Measurements from ENCODE around the gene RPLP2. TPM values are rescaled to one million over a fixed set of nuclear protein-coding genes. Genes with fewer than 3 reads are reported as not detected.

RPLP2 gene
- total and polyA plus RNA-seq, 4 experiments from 2014 or later = 1,822 to 5,155 (median 4,314) TPM

DNA sequence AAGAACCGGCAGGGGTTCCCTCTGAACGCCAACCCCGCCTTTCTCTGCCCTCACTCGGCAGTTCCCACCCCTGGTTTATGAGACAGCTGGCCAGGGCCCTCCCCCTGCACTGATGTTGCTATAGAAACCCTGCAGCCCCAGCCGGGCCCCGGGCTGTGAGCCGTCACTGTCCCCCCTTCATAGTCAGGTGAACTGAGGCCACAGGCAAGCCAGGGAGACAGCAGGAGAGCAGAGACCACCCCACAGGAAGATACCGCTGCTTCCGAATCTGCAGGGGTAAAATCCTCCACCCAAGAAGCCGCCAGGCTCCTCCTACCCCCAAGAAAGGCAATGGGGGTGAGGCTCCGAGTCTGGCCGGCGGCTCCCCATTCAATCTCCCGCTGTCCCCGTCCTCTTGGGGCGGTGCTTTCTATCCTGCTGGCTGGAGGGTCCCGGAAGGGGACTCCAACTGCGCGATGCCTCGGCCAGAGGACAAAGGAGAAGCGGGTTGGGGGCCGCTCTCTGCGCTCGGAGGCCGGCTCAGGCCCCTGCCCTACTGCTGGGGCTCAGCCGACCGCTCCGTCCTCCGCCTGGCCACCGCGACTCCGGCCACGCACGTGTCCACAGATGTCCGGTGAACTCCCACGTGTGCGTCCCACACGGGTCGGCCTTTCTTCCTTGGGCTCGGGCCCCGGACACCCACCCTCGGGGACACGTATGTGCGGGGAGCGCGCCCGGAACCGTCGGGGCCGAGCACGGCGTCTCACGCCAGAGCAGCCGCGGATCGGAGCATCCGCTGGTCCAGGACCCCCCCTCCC lies 12.3 kb upstream of the RPLP2 start:
- Histone ChIP-seq H3K36me3 (ENCODE audit: insufficient read depth, low read length) (peaks cover 12% of the 10 kb centered on the region), H3K9me3 (ENCODE audit: control insufficient read depth in 1 of 2, low read length in 2 of 2) (no peaks in the 10 kb centered on the region), H3K27ac (ENCODE audit: low read depth, low read length) (peak overlapping the region; percentile 86), H3K4me1 (ENCODE audit: insufficient read depth, low read length) (peaks cover 32% of the 10 kb centered on the region), H3K27me3 (ENCODE audit: insufficient read depth, low read length) (no peaks in the 10 kb centered on the region), H3K4me3 (ENCODE audit: low read length in 2 of 2) (peak overlapping the region; percentile 73 to 91)
- CTCF ChIA-PET (ENCODE audit: partially characterized antibody) = interaction anchor here (1.0 to 2.7 kb wide), 3 partner anchors 13 to 21 kb away, joined by 3 to 9 read pairs (median 4); partner anchors contain the start of gene PNPLA2
- no peaks in the 10 kb centered on the region for H3K27me3 Mint-ChIP-seq
- POLR2A ChIA-PET (ENCODE audit: partially characterized antibody) = interaction anchor here (1.0 to 5.1 kb wide), 13 partner anchors 8 to 291 kb away, joined by 3 to 30 read pairs (median 5); partner anchors contain the start of genes DEAF1, GATD1, PHRF1 and PIDD1
- peak overlapping the region; percentile 86 to 97 (median 91) for H3K4me3 Mint-ChIP-seq
- peak; percentile 71 to 93 (median 75) for DNase-seq
- intact Hi-C loops (cut with micrococcal nuclease) = loop anchor here (1.0 to 5.0 kb wide), 8 partner anchors 8 to 263 kb away; partner anchors contain the start of genes AP2A2, GATD1, HRAS and PIDD1
- peak overlapping the region; percentile 93 to 96 (median 94) for H3K27ac Mint-ChIP-seq
- peaks cover 0 to 1% (median 0%) of the 10 kb centered on the region in 8 donors for H3K9me3 Mint-ChIP-seq
- peaks cover 0 to 10% of the 10 kb centered on the region in 2 donors for H3K36me3 Mint-ChIP-seq
- peaks cover 5 to 19% (median 10%) of the 10 kb centered on the region in 4 donors for H3K4me1 Mint-ChIP-seq

DNA sequence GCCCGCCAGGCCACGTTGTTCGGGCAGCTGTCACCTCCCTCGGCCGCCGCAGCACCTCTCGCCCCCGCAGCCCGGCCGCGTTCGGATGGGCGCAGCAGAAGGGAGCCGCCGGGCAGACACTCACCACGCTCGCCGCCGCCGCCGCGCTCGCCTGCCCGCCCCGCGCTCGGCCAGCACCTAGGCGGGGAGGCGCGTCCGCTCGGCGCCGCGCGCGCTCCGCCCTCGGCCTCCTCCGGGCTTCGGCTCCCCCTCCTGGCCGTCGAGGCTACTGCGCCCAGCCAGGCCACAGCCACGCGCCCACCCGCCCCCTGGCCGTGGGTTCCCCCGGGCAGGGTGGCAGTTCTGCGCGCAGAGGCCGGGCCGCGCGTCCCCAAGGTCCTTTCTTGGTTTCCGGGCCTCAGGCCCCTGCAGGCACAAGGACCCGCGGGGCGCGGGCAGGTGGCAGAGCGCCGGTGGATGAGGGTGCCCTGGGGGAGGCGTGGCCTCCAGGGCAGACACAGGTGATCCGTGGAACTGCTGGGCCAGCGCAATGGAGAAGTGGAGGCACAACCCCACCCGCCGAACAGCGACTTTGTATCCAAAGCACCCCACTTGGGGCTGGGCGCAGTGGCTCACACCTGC lies 11.6 kb upstream of the RPLP2 start, which contains the start of gene SLC25A22:
TSS of gene SLC25A22 (minus strand) at position 189 of the 621 bp plus-strand sequence. CDS start 3,275 bp downstream, outside the sequence.
- intact Hi-C loops (cut with micrococcal nuclease) = loop anchor here (1.0 to 5.0 kb wide), 5 partner anchors 11 to 241 kb away; partner anchors contain the start of genes AP2A2, GATD1 and RPLP2
- DNase-seq = peak; percentile 80 to 90 (median 85)
- ChIA-PET POLR2A (ENCODE audit: partially characterized antibody) (interaction anchor here (1.3 to 5.1 kb wide), 8 partner anchors 7 to 232 kb away, joined by 3 to 30 read pairs (median 10); partner anchors contain the start of genes GATD1, PIDD1, PNPLA2 and RPLP2), CTCF (ENCODE audit: partially characterized antibody) (interaction anchor here (0.7 to 1.1 kb wide), 4 partner anchors 9 to 34 kb away, joined by 3 to 4 read pairs (median 3); partner anchors contain the start of gene PNPLA2)
- H3K36me3 ChIP-seq (ENCODE audit: insufficient read depth, low read length) = peaks cover 12% of the 10 kb centered on the region
- Mint-ChIP-seq H3K27ac (peak within 1 kb of the TSS; percentile 93 to 96 (median 94)), H3K4me1 (peaks cover 5 to 19% (median 10%) of the 10 kb centered on the region in 4 donors), H3K4me3 (peak within 1 kb of the TSS; percentile 86 to 97 (median 91)), H3K27me3 (no peaks in the 10 kb centered on the region), H3K9me3 (peaks cover 0 to 1% (median 0%) of the 10 kb centered on the region in 8 donors), H3K36me3 (peaks cover 0 to 10% of the 10 kb centered on the region in 2 donors)
- H3K27me3 ChIP-seq (ENCODE audit: insufficient read depth, low read length) = no peaks in the 10 kb centered on the region
- H3K4me3 ChIP-seq (ENCODE audit: low read length in 2 of 2) = peak within 1 kb of the TSS; percentile 73 to 91
- H3K27ac ChIP-seq (ENCODE audit: low read depth, low read length) = peak within 1 kb of the TSS; percentile 86
- no peaks in the 10 kb centered on the region for H3K9me3 ChIP-seq (ENCODE audit: control insufficient read depth in 1 of 2, low read length in 2 of 2)
- H3K4me1 ChIP-seq (ENCODE audit: insufficient read depth, low read length) = peaks cover 32% of the 10 kb centered on the region

DNA sequence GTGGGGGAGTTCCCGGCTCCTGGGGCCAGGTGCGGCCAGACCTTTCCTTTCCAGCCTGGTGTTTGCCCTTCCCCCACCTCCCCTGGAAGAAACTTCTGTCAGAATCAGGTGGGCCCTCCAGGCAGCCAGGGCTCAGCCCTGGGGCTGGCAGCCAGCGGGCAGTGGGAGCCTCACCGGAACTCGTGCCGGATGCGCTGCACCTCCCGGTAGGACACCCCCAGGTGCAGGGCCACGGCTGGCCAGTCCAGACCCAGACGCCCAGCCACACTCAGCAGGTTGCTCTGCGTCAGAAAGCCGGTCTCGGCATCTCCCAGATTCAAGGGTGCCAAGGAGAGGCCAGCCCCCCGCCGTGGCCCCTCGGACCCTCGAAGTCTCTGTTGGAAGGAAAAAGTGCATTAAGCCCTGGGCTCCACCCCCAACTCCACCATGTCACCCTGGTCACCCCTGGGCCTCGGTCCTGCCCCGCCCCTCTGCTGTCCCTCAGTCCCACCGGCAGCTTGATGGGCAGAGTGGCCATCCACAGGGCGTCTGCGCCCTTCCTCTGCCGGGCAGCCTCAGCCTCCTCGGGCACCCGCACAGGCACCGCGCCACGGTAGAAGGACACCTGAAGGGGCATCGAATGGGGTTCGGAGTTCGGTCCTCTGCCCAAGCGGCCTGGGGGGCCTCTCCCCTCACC lies 10.0 kb upstream of the RPLP2 start:
- H3K27me3 Mint-ChIP-seq = no peaks in the 10 kb centered on the region
- no peak for DNase-seq
- H3K27me3 ChIP-seq (ENCODE audit: insufficient read depth, low read length) = no peaks in the 10 kb centered on the region
- no peaks in the 10 kb centered on the region for H3K9me3 Mint-ChIP-seq
- H3K9me3 ChIP-seq (ENCODE audit: control insufficient read depth in 1 of 2, low read length in 2 of 2) = no peaks in the 10 kb centered on the region
- POLR2A ChIA-PET (ENCODE audit: partially characterized antibody) = interaction anchor here (1.3 to 5.1 kb wide), 3 partner anchors 9 to 74 kb away, joined by 5 to 30 read pairs (median 7); partner anchors contain the start of genes PNPLA2 and RPLP2
- H3K27ac Mint-ChIP-seq = no peak overlapping the region
- no peak overlapping the region for H3K4me3 ChIP-seq (ENCODE audit: low read length in 2 of 2)
- CTCF ChIA-PET (ENCODE audit: partially characterized antibody) = interaction anchor here (1.1 kb wide), 1 partner anchor 7 kb away, joined by 4 read pairs; no protein-coding TSS in a partner anchor
- peaks cover 0 to 8% of the 10 kb centered on the region in 2 donors for H3K36me3 Mint-ChIP-seq
- peaks cover 40% of the 10 kb centered on the region for H3K4me1 ChIP-seq (ENCODE audit: insufficient read depth, low read length)
- H3K4me1 Mint-ChIP-seq = peaks cover 5 to 24% (median 12%) of the 10 kb centered on the region in 4 donors
- intact Hi-C loops (cut with micrococcal nuclease) = loop anchor here (5.0 kb wide), 3 partner anchors 37 to 242 kb away; partner anchors contain the start of gene AP2A2
- H3K36me3 ChIP-seq (ENCODE audit: insufficient read depth, low read length) = peaks cover under 1% of the 10 kb centered on the region
- H3K4me3 Mint-ChIP-seq = peak overlapping the region in 1 of 8 donors; percentile 44
- no peak overlapping the region for H3K27ac ChIP-seq (ENCODE audit: low read depth, low read length)

DNA sequence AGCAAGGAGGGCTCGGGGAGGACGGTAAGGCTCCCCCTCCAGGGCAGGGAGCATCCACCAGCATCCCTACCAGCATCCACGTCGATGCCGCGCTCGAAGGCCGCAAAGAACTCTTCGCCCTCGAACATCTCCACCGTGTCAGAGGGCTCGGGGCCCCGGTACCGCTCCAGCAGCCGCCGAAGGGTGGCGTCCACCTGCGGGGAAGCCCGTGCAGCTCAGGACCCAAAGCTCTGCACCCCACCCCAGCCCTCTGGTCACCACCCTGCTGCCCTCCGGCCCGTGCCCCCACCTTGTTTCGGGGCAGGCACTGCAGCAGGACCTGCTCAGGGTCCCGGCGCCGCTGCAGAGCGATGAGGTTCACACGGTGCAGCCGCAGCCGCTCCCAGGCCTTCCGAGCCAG lies 9.3 kb upstream of the RPLP2 start:
- CTCF ChIA-PET (ENCODE audit: partially characterized antibody) = no interaction called here

DNA sequence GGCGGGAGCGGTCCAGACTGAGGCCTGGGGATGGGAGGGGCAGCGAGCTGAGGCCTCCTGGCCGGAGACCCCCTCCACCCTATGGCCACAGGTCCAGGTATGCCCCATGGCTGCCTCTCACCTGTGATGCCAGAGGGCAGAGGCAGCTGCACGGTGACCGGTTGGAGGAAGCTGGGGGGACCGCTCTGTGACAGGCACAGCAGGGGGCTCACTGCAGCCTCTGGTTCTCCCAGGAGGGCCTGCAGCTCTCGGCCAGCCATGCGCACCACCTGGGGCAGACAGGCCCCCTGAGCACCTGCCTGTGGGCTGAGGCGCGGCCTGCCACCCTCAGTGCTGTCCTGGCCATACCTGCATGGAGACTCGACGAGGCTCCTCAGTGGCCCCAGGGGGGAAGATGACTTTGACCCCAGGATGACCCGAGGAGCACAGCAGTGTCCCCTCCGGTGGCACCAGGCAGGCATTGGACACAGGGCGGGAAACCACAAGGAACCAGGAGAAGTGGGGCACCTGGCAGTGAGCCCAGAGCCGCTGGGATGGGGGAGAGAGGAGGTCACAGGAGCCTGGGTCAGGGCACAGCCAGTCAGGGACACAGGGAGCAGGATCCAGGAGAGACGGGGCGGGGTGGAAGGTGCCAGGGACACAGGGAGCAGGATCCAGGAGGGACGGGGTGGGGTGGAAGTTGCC lies 8.5 kb upstream of the RPLP2 start:
- Histone ChIP-seq H3K36me3 (ENCODE audit: insufficient read depth, low read length) (no peaks in the 10 kb centered on the region), H3K27me3 (ENCODE audit: insufficient read depth, low read length) (no peaks in the 10 kb centered on the region), H3K4me1 (ENCODE audit: insufficient read depth, low read length) (peaks cover 34% of the 10 kb centered on the region), H3K4me3 (ENCODE audit: low read length in 2 of 2) (no peak overlapping the region), H3K27ac (ENCODE audit: low read depth, low read length) (no peak overlapping the region), H3K9me3 (ENCODE audit: control insufficient read depth in 1 of 2, low read length in 2 of 2) (no peaks in the 10 kb centered on the region)
- peaks cover 0 to 4% of the 10 kb centered on the region in 2 donors for H3K36me3 Mint-ChIP-seq
- no peak overlapping the region for H3K4me3 Mint-ChIP-seq
- H3K27ac Mint-ChIP-seq = no peak overlapping the region
- H3K4me1 Mint-ChIP-seq = peaks cover 2 to 23% (median 9%) of the 10 kb centered on the region in 4 donors
- intact Hi-C loops (cut with micrococcal nuclease) = no loop called here
- POLR2A ChIA-PET (ENCODE audit: partially characterized antibody) = interaction anchor here (1.3 kb wide), 2 partner anchors 15 to 18 kb away, joined by 3 read pairs; no protein-coding TSS in a partner anchor
- H3K27me3 Mint-ChIP-seq = no peaks in the 10 kb centered on the region
- DNase-seq = no peak
- no peaks in the 10 kb centered on the region for H3K9me3 Mint-ChIP-seq
- CTCF ChIA-PET (ENCODE audit: partially characterized antibody) = no interaction called here

More for the DNA sequence above, 9.3 kb upstream of the RPLP2 start:
- Histone ChIP-seq H3K27ac (ENCODE audit: low read depth, low read length) (no peak overlapping the region), H3K4me3 (ENCODE audit: low read length in 2 of 2) (no peak overlapping the region), H3K36me3 (ENCODE audit: insufficient read depth, low read length) (no peaks in the 10 kb centered on the region), H3K27me3 (ENCODE audit: insufficient read depth, low read length) (no peaks in the 10 kb centered on the region), H3K9me3 (ENCODE audit: control insufficient read depth in 1 of 2, low read length in 2 of 2) (no peaks in the 10 kb centered on the region), H3K4me1 (ENCODE audit: insufficient read depth, low read length) (peaks cover 36% of the 10 kb centered on the region)
- Mint-ChIP-seq H3K4me3 (no peak overlapping the region), H3K27me3 (no peaks in the 10 kb centered on the region), H3K4me1 (peaks cover 5 to 21% (median 12%) of the 10 kb centered on the region in 4 donors), H3K27ac (no peak overlapping the region), H3K9me3 (no peaks in the 10 kb centered on the region), H3K36me3 (peaks cover 0 to 8% of the 10 kb centered on the region in 2 donors)
- intact Hi-C loops (cut with micrococcal nuclease) = no loop called here
- DNase-seq = no peak
- POLR2A ChIA-PET (ENCODE audit: partially characterized antibody) = interaction anchor here (1.3 kb wide), 1 partner anchor 15 kb away, joined by 3 read pairs; no protein-coding TSS in a partner anchor

DNA sequence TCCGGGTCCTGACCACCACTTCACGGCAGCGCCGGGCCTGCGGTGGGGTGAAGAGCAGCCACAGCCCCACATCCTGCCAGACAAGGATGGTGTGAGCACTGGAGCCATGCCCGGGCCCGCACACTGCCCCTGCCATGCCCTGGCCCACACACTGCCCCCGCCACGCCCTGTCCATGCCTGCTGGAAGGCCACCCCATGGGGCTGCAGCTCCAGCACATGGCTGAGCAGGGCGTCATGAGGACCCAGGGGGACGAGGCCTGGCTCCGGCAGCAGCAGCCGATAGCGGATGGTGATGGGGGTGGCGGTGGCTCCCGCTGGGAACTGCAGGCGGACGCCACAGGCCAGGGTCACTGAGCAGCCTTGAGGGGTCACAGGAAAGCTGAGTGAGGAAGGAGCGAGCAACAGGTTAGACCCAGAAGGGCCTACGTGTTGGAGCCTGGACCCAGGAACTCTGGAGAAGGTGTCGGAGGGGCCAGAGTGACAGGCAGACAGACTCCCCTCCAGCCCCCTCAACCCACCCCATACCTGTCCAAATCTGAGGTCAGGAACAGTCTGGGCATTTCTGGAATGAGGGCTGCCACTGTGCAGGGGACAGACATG lies 7.6 kb upstream of the RPLP2 start:
- Mint-ChIP-seq H3K27ac (no peak overlapping the region), H3K27me3 (no peaks in the 10 kb centered on the region), H3K4me3 (peak overlapping the region in 1 of 8 donors; percentile 25), H3K36me3 (peaks cover 0 to 4% of the 10 kb centered on the region in 2 donors), H3K4me1 (peaks cover 0 to 16% (median 3%) of the 10 kb centered on the region in 4 donors), H3K9me3 (no peaks in the 10 kb centered on the region)
- Histone ChIP-seq H3K27me3 (ENCODE audit: insufficient read depth, low read length) (no peaks in the 10 kb centered on the region), H3K4me3 (ENCODE audit: low read length in 2 of 2) (no peak overlapping the region), H3K27ac (ENCODE audit: low read depth, low read length) (no peak overlapping the region), H3K4me1 (ENCODE audit: insufficient read depth, low read length) (peaks cover 25% of the 10 kb centered on the region), H3K9me3 (ENCODE audit: control insufficient read depth in 1 of 2, low read length in 2 of 2) (no peaks in the 10 kb centered on the region), H3K36me3 (ENCODE audit: insufficient read depth, low read length) (no peaks in the 10 kb centered on the region)
- CTCF ChIA-PET (ENCODE audit: partially characterized antibody) = no interaction called here
- intact Hi-C loops (cut with micrococcal nuclease) = no loop called here
- POLR2A ChIA-PET (ENCODE audit: partially characterized antibody) = interaction anchor here (1.3 to 4.9 kb wide), 2 partner anchors 17 kb away, joined by 3 to 48 read pairs; partner anchors contain the start of gene PNPLA2
- no peak for DNase-seq
